ENCODE data around the gene TCEA3.

The TCEA3 gene

DNA sequence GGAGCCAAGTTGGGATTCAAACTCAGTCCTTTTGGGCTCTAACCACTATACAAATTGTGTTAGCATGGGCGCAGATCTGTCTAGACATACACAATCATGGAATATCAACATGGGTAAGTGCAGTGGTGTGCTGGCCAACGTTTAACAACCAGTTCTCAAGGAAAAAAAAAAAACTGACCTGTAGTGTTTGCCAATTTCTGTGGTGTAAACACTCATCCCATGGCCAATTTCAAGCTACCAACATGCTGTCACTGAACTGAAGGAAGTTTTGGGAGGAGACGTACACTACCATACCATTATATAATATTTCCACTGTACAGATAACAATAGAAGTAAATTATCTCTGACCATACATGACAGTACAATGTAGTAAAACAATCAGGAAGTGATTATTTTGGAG, 3.2 kb downstream of the TCEA3 start:
- DNase-seq (ENCODE audit: low spot score), result no peak

DNA sequence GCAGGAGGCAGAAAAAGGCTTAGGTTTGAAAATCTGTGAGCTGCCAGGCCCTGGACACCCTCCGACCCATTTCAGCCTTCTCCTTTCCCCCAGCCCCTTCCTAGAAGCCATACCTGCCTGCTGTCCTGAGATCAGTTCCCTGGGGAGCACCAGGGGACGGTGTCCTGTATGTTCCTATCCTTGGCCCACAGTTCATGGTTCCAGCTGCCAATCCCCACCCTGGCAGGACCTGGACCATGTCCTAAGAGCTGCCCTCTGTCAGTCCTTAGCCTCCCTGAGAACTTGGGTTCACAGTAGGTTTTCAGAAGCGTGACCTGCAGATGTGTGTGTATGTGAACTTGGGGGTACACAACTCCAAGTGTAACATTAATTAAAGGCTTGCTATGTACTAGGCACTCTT, 3.8 kb downstream of the TCEA3 start:
- no peak for DNase-seq (ENCODE audit: low spot score)

DNA sequence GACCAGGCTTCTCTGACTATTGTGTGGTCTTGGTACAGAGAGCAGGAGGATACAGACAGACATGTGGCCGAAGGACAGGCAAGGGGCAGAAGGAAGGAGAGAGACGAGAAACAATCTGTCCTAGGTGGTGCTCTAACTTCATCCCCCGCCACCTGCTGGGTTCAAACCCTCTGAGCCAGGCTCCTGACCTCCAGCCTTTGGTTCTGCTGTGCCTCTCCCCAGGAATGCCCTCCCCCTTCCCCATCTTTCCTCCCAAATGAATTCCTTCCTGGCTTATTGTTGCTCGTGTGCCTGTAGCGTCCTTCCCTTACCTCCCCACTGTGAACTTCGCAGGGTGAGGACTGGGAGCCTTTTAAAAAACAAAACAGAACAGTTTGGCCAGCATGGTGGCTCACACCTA, 5.4 kb downstream of the TCEA3 start:
- DNase-seq (ENCODE audit: low spot score), result no peak

GRCh38 chr1:23417570-23417969, 7.0 kb downstream of the TCEA3 start:
- DNase-seq (ENCODE audit: low spot score), result no peak

GRCh38 chr1:23416964-23417363, 7.6 kb downstream of the TCEA3 start:
- no peak for DNase-seq (ENCODE audit: low spot score)

DNA sequence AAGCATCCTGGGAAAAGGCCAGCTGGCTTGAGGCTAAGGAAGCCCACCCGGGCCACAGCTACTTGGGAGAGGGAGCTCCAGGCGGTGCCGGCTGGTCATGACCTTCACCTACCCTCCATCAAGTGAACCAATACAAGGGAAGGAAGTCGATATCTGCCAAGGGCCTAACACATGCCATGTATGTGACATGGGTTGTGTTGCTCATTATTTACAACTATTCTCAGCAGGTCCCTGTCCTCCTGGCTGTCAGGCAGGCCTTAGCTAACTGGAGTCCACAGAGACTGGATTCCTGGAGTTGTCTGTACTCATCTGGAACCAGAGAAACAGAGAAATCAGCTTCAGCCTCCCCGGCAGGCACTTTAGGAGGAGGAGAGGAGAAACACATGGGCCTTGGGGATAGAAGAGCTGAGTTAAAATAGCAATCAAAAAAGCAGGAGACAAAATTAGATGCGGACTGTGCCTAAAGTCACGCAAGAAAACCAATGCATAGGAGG, 15.7 kb downstream of the TCEA3 start:
- no peak for DNase-seq (ENCODE audit: low spot score)

DNA sequence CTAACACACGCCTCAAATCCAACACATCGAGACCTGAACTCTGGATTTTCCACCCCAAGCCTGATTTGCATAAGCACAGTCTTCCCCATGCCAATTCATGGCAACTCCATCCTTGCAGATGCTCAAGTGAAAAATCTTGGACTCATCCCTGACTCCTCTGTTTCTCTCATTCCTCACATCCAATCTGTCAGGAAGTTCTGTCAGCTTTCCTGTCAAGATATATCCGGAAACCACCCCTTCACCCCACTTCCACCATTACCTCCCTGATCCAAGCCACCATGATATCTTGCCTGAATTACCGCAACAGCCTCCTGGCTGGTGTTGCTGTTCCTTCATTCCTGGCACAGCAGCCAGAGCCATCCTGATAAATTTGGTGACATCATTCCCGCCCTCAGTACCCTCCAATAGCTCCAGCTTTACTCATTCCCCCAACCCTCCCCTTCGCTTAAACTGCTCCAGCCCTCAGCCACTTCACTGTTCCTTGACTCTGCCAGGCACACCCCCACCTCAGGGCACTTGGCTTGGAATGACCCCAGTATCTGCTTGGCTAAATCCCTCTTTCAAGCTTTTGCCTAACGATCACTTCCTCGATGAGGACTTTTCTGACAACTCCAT, 17.4 kb downstream of the TCEA3 start:
- DNase-seq (ENCODE audit: low spot score), result no peak

GRCh38 chr1:23405946-23406345, 18.6 kb downstream of the TCEA3 start:
- DNase-seq (ENCODE audit: low spot score), result no peak

DNA sequence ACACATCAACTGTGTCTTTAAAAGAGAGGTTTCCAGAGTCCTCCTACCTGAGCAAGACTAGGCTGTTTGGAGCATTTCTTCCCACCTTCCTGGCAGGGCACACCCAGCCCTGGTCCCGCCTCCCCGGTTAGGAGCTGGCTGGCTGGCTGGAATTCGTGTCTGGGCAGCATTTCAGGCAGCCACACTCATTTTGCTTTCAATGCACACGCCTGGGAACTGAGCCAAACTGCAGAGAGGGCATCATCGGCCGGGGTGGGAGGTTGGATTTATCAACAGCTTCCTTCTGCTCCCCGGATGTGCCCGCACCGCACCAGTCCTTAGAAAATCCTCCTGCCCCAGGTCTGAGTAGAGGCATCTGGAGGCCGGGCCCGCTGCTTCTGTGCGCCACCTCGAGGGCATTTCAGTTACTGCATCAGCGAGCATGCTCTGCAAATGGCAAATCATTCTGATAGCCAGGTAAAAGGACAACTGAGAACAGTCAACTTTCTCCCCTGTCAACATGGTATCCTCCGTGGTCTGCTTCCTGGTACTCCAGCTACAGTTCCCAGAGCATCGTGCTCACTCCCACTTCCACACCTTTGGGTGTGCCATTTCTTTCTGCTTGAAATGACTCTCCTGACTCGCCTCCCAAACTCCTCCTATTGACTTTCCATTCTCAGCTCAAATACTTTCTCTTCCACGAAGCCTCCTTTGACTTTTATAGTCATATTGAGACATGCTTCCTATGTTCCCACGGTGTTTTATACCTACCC, 20.6 kb downstream of the TCEA3 start:
- peak; percentile 92 for DNase-seq (ENCODE audit: low spot score)

DNA sequence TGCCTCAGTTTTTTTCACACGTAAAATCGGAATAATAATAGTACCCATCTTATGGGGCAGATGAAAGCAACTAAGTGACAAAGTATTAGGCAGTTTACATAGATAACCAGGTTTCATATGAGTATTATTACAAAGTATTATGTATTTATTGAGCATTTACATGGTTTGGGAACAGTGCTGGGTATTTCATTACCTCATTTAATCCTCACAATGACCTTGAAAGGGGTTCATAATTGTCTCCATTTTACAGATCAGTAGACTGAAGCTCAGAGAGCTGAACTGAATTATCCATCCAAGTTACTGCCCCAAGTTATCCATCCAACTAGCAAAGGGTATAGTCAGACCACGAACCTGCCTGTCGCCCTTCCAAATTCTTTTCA, 21.2 kb downstream of the TCEA3 start:
- DNase-seq (ENCODE audit: low spot score), result no peak

DNA sequence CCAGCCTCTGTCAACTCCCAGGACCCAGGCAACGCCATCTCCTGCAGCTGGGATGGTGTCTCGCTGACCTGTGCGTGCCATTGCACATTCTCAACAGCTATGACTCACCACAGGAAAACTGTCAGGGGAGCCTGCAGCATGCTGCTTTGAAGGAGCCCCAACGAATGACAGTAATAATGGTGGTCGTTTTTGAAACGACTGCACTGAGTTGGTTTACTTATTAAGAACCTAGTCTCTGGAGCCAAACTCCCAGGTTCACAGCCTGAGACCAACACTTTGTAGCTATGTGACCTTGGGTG, 21.6 kb downstream of the TCEA3 start:
- peak; percentile 69 for DNase-seq (ENCODE audit: low spot score)

GRCh38 chr1:23402286-23403037, 22.1 kb downstream of the TCEA3 start:
- DNase-seq (ENCODE audit: low spot score), result no peak

DNA sequence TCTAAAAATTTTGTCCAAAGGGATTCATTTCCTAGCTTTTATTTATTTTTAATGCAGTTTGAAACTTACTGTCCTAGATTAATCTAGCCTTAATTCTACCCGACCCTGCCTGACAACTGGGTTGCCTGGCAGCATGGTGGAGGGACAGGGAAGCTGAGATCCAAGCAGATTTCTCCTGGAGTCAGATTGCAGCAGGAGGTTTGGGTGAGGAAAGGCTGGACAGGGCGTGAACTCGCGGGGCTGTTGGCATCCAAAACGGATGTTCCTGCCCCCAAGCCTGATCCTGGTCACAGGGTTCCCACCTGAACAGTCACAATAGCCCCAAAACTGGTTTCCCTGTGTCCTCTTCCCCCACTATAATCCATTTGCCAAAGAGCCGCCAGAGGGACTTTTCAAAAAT, 23.2 kb downstream of the TCEA3 start:
- no peak for DNase-seq (ENCODE audit: low spot score)

DNA sequence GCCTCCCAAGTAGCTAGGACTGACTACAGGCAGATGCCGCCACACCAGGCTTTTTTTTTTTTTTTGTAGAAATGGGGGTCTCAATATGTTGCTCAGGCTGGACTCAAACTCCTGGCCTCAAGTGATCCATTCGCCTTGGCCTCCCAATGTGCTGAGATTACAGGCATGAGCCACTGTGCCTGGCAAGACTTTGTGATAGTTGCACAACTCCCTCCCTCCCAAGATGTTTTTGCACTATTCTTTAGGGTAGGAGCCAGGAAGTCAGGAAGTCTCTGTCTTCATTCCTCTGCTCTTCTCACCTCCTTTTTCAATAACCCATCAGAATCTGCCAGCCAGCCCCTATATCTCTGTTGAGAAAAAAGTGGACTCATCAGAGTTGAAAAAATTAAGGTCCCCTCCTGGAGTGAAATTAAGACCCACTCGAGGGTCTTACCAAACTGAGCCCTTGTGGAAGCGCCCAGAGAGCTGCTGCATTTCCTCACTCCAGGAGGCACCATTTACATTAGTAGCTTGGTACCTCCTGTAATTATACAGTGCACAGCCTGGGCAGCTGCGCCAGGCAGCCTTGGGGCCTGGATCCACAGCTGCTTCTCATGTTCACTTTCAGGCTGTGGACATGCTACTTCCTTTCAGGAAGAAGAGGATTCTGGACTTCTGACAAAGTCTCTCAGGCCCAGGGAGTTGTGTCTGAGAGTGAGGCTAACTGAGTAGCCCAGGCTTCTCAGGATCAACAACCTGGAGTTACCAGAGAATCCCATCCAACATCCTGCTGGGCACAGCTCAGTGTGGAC, 24.0 kb downstream of the TCEA3 start:
- DNase-seq (ENCODE audit: low spot score), result peak; percentile 66

GRCh38 chr1:23399229-23399628, 25.3 kb downstream of the TCEA3 start:
- DNase-seq (ENCODE audit: low spot score), result no peak

DNA sequence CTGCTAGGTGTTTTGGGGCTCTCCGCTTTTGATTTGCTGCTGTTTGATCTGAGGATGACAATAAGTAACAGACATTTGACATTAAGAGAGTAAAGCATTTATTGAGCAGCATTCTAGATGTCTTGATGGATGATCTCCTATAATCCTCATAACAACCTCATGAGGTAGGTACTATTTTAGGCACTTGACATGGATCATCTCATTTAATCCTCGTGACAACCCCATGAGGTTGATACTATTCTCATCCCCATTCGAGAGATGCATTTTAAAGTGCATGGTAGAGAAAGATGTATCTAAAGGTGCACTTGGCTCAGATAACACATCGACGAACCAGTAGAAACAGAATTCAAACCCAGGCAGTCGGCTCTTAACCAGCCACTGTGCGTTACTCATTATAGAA, 26.6 kb downstream of the TCEA3 start:
- no peak for DNase-seq (ENCODE audit: low spot score)

- no peak for DNase-seq (ENCODE audit: low spot score)
Observed at GRCh38 chr1:23396380-23396779, 28.2 kb downstream of the TCEA3 start.

- DNase-seq (ENCODE audit: low spot score), result no peak
Observed at GRCh38 chr1:23395849-23396248, 28.7 kb downstream of the TCEA3 start.

GRCh38 chr1:23395154-23395724, 29.3 kb downstream of the TCEA3 start:
- no peak for DNase-seq (ENCODE audit: low spot score)

GRCh38 chr1:23394684-23395083, 29.9 kb downstream of the TCEA3 start:
- DNase-seq (ENCODE audit: low spot score), result peak; percentile 94

DNA sequence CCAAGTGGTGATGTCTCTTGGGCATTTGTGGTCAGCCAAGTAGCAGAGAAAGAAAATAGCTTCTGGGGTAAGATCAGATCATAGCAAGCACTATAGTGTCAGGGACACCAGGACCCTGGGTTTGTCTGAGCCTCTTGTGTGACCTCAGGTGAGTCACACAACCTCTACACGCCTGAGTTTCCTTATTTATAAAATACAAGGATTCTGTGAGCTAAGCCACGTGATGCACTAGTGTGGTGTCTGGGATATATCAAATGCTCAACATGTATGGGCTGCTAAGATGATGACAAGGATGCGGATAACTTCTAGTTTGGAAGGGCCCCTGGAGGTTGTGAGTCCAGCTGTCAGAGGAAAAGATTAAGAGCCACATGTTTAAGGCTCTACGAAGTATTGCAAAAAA, 30.4 kb downstream of the TCEA3 start:
- peak; percentile 74 for DNase-seq (ENCODE audit: low spot score)

DNA sequence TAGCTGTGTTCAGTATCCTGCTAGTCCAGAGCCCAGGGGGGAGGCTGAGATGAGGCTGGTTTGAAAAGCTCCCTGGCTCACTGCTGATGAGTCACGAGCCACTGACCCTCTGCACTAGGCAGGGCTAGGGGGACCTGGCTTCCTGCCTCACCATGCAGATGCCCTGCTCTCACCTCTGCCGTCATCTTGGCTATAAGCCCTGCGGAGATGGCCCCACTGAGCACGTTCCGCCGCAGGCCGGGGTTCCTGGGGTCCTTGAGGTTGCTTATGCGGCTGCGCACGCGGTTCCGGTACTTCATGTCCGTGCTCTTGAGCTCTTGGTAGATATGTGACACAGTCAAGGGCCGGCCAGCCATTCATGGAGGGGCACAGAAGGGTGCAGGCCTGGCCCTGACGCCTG, 30.8 kb downstream of the TCEA3 start:
- DNase-seq (ENCODE audit: low spot score), result peak; percentile 69
